H54 (cell line): ENCODE measurements around the gene MAD2L2.

Experiments
- DNase-seq: peaks from one replicate; pipeline ENCODE4 v3.0.0; 2011; ENCODE audit warnings: low spot score, mixed read lengths; ENCODE audit not compliant: insufficient read length
- FAIRE-seq: peaks from 3 replicates; lab custom pipeline; 2011; peaks lifted over from hg19 to GRCh38; lab: Jason Lieb, UNC
- POLR2A ChIP-seq: IDR thresholded peaks from 2 replicates; pipeline ENCODE4 v1.6.1; 2011; ENCODE audit warnings: low read depth, mild to moderate bottlenecking, low read length

MAD2L2 gene

DNA sequence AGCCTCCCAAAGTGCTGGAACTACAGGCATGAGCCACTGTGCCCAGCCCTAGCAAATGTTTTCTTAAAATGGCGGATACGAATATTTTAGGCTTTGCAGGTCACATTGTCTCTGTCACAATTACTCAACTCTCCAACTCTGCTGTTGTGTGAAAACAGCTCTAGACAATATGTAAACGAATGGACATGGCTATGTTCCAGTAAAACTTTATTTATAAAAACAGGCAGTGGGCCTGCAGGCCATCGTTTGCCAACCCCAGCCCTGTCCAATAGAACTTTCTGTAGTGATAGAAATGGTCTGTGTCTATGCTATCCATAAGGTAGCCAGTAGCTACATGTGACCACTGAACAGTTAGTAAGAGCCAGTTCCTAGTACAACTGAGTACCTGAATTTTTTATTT lies 21.2 kb downstream of the MAD2L2 start:
- TF ChIP-seq POLR2A, result no peak
- DNase-seq (no peak), FAIRE-seq (no peak)

GRCh38 chr1:11658542-11658941 lies 22.4 kb downstream of the MAD2L2 start:
- FAIRE-seq (no peak), DNase-seq (no peak)
- no peak for TF ChIP-seq POLR2A

GRCh38 chr1:11657654-11658053 lies 23.3 kb downstream of the MAD2L2 start:
- DNase-seq (no peak), FAIRE-seq (no peak)
- no peak for TF ChIP-seq POLR2A

DNA sequence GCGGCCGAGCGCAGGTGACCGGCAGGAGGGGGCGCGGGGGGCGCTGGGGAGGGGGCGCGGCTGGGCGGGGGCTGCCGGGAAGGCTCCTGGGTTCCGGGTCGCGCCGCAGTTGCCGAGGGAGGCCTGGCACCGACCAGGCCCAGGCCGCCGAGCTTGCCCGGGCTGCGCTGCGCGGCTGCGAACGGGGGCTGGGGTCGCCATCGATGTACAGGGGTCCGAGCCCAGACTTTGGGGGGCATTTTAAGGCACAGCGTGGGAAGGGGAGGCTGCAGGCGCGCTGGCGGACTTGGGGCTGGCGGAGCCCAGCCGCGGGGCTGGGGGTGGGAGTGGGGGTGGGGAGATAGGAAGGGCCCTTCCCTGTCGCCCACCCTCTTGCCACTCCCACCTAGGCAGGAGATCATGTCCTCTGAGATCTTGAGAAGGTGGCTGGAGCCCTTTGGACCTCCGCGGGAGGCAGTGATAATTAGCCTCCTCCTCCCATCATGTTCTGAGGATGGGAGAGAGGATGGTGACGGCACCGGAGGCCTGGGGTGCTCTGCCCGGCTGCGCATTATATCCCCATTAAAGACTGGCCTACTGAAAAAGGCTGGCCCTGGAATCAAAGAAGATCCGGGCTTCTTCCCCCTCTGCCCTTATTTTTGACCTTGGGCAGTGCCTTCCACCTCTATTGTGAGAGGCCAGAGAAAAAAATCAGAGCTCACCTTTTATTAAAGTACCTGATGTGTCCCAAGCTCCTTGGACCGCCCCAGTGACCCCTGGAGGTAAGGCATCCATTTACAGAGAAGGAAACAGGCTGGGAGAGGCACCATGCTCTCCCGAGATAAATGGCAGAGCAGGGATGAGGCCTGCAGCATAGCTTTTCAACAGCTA lies 25.8 kb downstream of the MAD2L2 start:
- DNase-seq, result no peak
- TF ChIP-seq POLR2A, result no peak
- no peak for FAIRE-seq

- DNase-seq (peak; percentile 59), FAIRE-seq (no peak)
- peak; percentile 35; the same call in 1 of the 2 replicates for TF ChIP-seq POLR2A
Observed at GRCh38 chr1:11654137-11654938, 26.6 kb downstream of the MAD2L2 start, which contains the start of the genes FBXO2 and FBXO44. Gene FBXO2 (minus strand): TSS chr1:11654429. CDS start chr1:11654340, 89 bp downstream. Gene FBXO44 (plus strand): TSS chr1:11654877. CDS start chr1:11655836, 959 bp downstream.

DNA sequence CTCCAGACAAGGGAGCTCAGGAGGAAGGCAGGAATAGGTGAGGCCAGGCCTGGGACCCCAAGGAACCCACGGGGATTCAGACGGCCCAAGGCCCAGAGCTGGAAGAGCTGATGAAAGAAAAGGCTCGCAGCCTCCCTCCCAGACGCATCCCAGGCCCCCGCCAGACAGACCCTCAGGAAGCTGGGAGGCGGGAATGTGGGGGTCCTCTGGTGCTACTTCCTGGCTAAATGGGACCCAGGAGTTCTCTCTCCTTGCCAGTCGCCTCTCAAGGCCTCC lies 27.1 kb downstream of the MAD2L2 start:
- no peak for TF ChIP-seq POLR2A
- FAIRE-seq (no peak), DNase-seq (no peak)

DNA sequence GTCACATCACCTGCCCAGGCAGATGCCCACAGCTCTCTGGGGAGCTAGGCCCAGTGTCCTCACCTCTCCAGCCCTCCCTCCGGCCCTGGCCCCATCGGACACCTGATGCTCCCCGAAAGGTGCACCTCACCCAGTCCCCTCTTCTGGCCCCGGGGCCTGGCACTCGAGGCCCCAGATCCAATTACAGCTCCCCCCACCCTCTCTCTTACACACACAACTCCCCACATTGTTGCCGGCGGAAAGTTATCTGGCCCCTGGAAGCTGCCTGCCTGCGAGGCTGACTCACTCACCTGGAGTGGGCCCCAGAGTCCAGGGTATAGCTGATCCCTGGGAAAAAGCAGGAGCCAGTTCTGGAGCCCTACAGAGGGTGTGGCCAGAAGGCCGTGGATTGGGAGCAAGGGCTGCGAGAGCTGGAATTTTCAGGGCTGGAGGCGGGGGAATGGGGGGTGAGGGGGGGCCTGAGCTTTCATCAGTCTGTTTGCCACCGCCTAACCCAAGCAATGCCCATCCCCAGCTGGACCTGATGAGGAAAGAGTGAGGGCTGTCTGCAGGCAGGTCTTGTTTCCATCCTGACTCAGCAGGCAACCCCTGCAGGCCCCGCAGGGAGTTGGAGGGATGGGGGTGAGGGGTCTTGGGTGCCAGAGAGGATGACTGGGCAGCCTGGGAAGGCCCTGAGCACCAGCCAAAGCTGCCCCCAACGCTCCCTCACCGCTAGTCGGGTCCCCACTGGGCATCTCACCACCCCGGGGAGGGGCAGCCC lies 27.7 kb downstream of the MAD2L2 start:
- FAIRE-seq, result peak; percentile 41
- DNase-seq, result peak; percentile 86
- TF ChIP-seq POLR2A, result no peak

DNA sequence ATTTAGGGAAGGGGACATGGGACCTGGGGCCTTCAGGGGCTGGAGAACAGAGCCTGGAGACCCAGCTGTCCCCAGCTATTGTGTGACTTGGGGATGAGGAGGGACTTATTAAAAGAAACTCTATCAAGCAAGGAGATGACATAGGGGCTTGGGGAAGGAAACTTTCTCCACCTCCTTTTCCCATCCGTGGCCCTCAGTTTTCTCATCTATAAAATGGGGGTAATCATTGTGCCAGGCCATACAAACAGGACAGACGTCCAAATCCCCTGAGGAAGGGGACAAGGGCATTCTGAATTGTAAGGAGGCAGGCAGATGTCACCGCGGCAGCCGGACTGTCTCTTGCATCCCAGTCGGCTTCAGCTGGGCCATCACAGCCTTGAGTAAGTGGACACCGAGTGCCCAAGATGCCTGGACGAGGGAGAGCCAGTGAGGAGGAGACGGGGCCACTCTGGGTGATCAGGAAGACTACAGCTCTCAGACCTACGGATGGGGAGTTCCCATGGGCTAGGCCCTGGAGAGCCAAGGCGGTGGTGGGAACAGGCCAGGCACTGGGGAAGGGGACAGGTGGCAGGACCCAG lies 28.7 kb downstream of the MAD2L2 start:
- no peak for TF ChIP-seq POLR2A
- FAIRE-seq (no peak), DNase-seq (no peak)

- DNase-seq (no peak), FAIRE-seq (no peak)
- no peak for TF ChIP-seq POLR2A
Observed at GRCh38 chr1:11651017-11651416, 29.9 kb downstream of the MAD2L2 start.

- FAIRE-seq (no peak), DNase-seq (no peak)
- no peak for TF ChIP-seq POLR2A
Observed at GRCh38 chr1:11650331-11650991, 30.5 kb downstream of the MAD2L2 start.

DNA sequence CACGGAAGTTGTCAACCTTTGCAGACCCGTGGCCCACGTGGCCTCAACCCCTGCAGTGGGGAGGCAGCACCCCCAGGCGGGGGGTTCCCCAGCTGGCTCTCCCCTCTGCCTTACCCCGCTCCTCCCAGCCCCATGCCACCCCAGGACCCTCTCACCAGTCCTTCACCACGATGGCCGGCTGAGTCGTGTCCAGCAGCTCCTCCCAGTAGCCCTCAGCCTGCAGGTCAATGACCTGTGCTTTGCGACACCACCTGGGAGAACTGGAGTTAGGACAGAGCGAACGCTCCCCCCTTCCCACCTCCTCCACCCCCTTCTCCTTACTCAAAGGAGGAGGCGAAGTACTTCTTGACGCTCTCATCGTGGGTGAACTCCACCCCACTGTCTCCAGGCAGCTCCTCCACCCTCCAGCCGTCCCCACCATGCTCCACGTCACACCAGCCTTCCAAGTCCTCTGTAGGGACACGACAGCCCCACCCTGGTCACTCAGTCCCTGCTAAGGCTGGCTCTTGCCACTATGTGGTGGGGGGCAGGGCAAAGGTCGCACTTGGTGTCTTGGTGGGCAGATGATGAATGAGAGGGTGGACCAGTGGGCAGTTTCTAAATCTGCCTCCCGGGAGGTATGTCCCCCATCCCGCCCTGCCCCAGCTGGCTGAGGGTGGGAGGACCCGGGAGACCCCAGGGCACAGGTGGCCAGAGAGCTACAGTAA lies 31.2 kb downstream of the MAD2L2 start:
- DNase-seq (no peak), FAIRE-seq (no peak)
- TF ChIP-seq POLR2A, result no peak

GRCh38 chr1:11649237-11649623 lies 31.7 kb downstream of the MAD2L2 start:
- FAIRE-seq, result no peak

GRCh38 chr1:11648732-11649158 lies 32.2 kb downstream of the MAD2L2 start:
- DNase-seq, result no peak
- no peak for FAIRE-seq
- TF ChIP-seq POLR2A, result no peak

More at GRCh38 chr1:11649237-11649623, 31.7 kb downstream of the MAD2L2 start:
- TF ChIP-seq POLR2A, result no peak
- no peak for DNase-seq
